ENCODE data around the gene LRRC71. TPM values are rescaled to one million over a fixed set of nuclear protein-coding genes. Genes with fewer than 3 reads are reported as not detected.

LRRC71 gene
- total RNA-seq, 1 donor from 2014 or later: not detected

GRCh38 chr1:156876281-156876680 lies 44.2 kb upstream of the LRRC71 start:
- H3K4me1 Mint-ChIP-seq (ENCODE audit: low read depth): no peaks in the 10 kb centered on the region
- H3K27me3 Mint-ChIP-seq: peaks cover 77% of the 10 kb centered on the region
- DNase-seq (ENCODE audit: low spot score, unreplicated experiment): no peak
- peak; percentile 40 for TF ChIP-seq CTCF (IDR thresholded peaks at IDR 0.05; ENCODE audit: unreplicated experiment)
- no peaks in the 10 kb centered on the region for H3K9me3 Mint-ChIP-seq (ENCODE audit: low read depth)
- no peaks in the 10 kb centered on the region for H3K36me3 Mint-ChIP-seq (ENCODE audit: insufficient read depth)
- no peak overlapping the region for H3K27ac Mint-ChIP-seq
- no peak overlapping the region for H3K4me3 Mint-ChIP-seq (ENCODE audit: low read depth)

DNA sequence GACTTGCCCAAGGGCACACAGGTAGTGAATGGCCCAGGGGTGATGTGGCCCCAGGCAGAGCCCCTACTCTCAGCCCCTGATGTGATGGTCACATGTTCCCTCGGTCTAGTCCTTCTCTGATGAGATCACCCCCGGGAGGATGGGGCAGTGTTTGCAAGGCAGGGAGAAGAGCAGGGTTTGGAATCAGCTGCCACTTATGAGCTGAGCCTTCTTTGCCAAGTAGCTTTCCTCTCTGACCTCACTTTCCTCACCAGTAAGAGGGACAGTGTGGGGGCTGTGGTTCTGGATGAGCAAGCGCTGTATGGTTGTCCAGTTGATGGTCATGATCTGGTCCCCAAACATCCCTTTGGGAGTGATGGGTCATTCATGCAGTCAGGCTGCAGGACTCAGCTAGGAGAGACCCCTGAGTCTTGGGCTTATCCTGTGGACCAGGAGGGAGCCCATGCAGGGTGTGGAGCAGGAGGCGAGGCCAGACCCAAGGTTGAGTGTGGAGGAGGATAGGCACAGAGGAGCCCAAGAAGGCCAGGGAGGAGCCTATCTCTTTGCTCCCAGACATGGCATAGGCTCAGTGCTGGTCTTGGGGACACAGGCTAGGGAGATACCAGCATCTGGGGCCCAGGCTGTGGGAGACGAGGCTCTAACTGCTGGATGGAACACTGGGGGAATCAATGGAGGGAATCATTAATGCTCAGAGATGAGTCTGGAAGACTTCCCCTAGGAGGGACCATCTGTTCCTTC lies 42.8 kb upstream of the LRRC71 start:
- peaks cover 78% of the 10 kb centered on the region for H3K27me3 Mint-ChIP-seq
- no peaks in the 10 kb centered on the region for H3K9me3 Mint-ChIP-seq (ENCODE audit: low read depth)
- DNase-seq (ENCODE audit: low spot score, unreplicated experiment): no peak
- no peak overlapping the region for H3K27ac Mint-ChIP-seq
- no peak for TF ChIP-seq CTCF (IDR thresholded peaks at IDR 0.05; ENCODE audit: unreplicated experiment)
- no peaks in the 10 kb centered on the region for H3K36me3 Mint-ChIP-seq (ENCODE audit: insufficient read depth)
- no peaks in the 10 kb centered on the region for H3K4me1 Mint-ChIP-seq (ENCODE audit: low read depth)
- H3K4me3 Mint-ChIP-seq (ENCODE audit: low read depth): no peak overlapping the region

GRCh38 chr1:156879876-156880275 lies 40.6 kb upstream of the LRRC71 start:
- no peak for DNase-seq (ENCODE audit: low spot score, unreplicated experiment)
- Mint-ChIP-seq H3K27ac (no peak overlapping the region), H3K9me3 (ENCODE audit: low read depth) (no peaks in the 10 kb centered on the region), H3K4me3 (ENCODE audit: low read depth) (no peak overlapping the region), H3K4me1 (ENCODE audit: low read depth) (no peaks in the 10 kb centered on the region), H3K27me3 (peaks cover 81% of the 10 kb centered on the region), H3K36me3 (ENCODE audit: insufficient read depth) (no peaks in the 10 kb centered on the region)
- TF ChIP-seq CTCF (IDR thresholded peaks at IDR 0.05; ENCODE audit: unreplicated experiment): no peak

DNA sequence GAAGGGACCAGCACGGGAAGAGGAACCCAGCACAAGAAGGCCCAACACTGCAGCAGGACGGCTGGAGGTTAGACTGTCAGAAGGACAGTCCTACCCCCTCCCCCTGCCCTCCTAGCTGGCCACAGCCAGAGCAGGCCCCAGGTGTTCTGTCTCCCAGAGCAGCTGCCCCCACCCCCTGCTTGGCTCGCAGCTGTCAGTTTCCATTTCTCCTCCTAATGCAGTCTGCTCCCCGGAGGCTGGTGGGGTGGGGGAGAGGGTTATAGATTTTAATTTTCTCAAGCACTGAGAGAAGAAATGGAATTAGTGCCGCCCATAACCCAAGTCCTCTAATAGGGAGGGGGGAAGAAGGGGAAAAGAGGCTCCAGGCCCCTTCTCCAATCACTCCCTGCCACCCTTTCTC lies 40.0 kb upstream of the LRRC71 start:
- DNase-seq (ENCODE audit: low spot score, unreplicated experiment): no peak
- H3K36me3 Mint-ChIP-seq (ENCODE audit: insufficient read depth): no peaks in the 10 kb centered on the region
- no peak for TF ChIP-seq CTCF (IDR thresholded peaks at IDR 0.05; ENCODE audit: unreplicated experiment)
- no peaks in the 10 kb centered on the region for H3K9me3 Mint-ChIP-seq (ENCODE audit: low read depth)
- H3K4me3 Mint-ChIP-seq (ENCODE audit: low read depth): no peak overlapping the region
- H3K27me3 Mint-ChIP-seq: peaks cover 82% of the 10 kb centered on the region
- no peaks in the 10 kb centered on the region for H3K4me1 Mint-ChIP-seq (ENCODE audit: low read depth)
- no peak overlapping the region for H3K27ac Mint-ChIP-seq

- no peak overlapping the region for H3K4me3 Mint-ChIP-seq (ENCODE audit: low read depth)
- DNase-seq (ENCODE audit: low spot score, unreplicated experiment): no peak
- no peaks in the 10 kb centered on the region for H3K9me3 Mint-ChIP-seq (ENCODE audit: low read depth)
- no peaks in the 10 kb centered on the region for H3K36me3 Mint-ChIP-seq (ENCODE audit: insufficient read depth)
- H3K27me3 Mint-ChIP-seq: peaks cover 83% of the 10 kb centered on the region
- no peak for TF ChIP-seq CTCF (IDR thresholded peaks at IDR 0.05; ENCODE audit: unreplicated experiment)
- peak overlapping the region; percentile 58 for H3K27ac Mint-ChIP-seq
- H3K4me1 Mint-ChIP-seq (ENCODE audit: low read depth): no peaks in the 10 kb centered on the region
Observed at GRCh38 chr1:156881101-156881500, 39.3 kb upstream of the LRRC71 start.
